Activated CD4-positive, alpha-beta T cell treated with anti-CD3 and anti-CD28 coated beads, Interleukin-2, amount 10 ng/mL, durations not matched to agents 24 days and 14 days (primary cell): ENCODE results near the gene KIZ. TPM values are rescaled to one million over a fixed set of nuclear protein-coding genes. Genes with fewer than 3 reads are reported as not detected.

Source experiments
- DNase-seq: peaks from one replicate; pipeline ENCODE4 v3.0.0; 2022
- H3K27ac Mint-ChIP-seq: one replicate; pipeline ENCODE4 v1.8.0; 2022; ENCODE audit warnings: mild to moderate bottlenecking, mixed read lengths
- H3K27me3 Mint-ChIP-seq: one replicate; pipeline ENCODE4 v1.8.0; 2022; ENCODE audit warnings: mixed read lengths
- H3K36me3 Mint-ChIP-seq: one replicate; pipeline ENCODE4 v1.8.0; 2022; ENCODE audit warnings: low read depth, mild to moderate bottlenecking, mixed read lengths
- H3K4me1 Mint-ChIP-seq: one replicate; pipeline ENCODE4 v1.8.0; 2021; ENCODE audit warnings: mixed read lengths
- H3K4me3 Mint-ChIP-seq: one replicate; pipeline ENCODE4 v1.8.0; 2022; ENCODE audit warnings: mild to moderate bottlenecking, moderate library complexity, mixed read lengths
- H3K9me3 Mint-ChIP-seq: one replicate; pipeline ENCODE4 v1.8.0; 2021; ENCODE audit warnings: mixed read lengths
- intact Hi-C: fragments of 100-400 bp; cut with micrococcal nuclease; formaldehyde crosslinking; loops from one replicate; pipeline ENCODE4 v1.15.1; 2023
- total RNA-seq: library from RNA; stranded (reverse); gene quantifications from 2 replicates; pipeline ENCODE4 v1.2.3, GENCODE V29; 2022

Gene KIZ
- total RNA-seq, 1 donor from 2014 or later, result 9.3 TPM

DNA sequence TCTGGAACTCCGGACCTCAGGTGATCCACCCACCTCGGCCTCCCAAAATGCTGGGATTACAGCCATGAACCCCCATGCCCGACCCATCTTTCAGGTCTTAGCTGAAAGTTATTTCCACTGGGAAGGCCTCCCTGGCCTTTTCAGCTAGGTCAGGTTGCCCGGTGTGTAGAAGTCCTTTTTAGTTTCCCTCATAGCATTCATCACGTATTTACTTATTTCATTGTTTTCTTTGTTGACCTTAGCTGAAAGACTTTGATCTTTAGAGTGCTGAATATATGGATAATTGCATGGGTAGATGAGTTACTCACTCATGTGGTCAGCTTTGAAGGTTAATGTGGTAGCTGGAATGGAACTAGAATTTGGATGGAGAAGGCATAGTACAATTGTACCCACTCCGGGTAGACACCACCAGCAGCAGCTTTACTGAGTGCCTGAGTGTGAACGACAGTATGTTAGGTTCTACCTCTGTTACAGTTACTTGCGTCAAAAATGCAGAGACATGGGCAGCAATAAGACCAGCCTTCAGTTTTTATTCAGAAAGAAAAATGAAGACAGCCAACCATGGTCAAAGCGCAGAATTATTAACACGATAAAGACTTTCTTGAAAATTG, 9.1 kb downstream of the KIZ start:
- intact Hi-C loops, result no loop called here

DNA sequence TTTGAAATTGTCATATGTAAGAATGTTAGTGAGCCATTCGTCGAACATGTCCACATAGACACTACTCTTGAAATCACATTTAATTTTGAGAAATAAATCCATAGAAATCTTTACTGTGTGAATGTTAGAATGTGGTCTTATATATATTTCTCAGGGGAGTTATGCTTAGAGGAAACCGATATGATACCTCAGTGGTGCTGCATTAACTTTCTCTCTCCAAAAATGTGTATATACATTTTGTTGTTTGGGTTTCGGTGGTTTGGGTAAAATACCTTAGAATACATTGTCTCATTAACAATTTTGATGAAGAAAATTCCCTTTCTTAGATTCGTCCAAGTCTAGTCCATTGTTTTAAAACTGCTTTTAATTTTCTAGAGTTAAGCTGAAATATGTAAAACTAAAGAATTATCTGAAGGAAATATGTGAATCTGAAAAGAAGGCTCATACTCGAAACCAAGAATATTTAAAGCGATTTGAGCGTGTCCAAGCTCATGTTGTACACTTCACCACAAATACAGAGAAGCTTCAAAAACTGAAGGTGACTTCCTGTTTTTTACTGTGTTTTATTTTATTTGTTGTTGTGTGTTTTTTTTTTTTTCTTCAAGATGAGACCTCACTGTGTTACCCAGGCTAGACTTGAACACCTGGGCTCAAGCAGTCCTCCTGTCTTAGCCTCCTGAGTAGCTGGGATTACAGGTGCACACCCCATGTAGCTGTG, 10.3 kb downstream of the KIZ start:
- Mint-ChIP-seq H3K9me3 (no peaks in the 10 kb centered on the region), H3K27me3 (no peaks in the 10 kb centered on the region), H3K27ac (no peak overlapping the region), H3K4me1 (peaks cover 7% of the 10 kb centered on the region), H3K36me3 (peaks cover 5% of the 10 kb centered on the region), H3K4me3 (no peak overlapping the region)
- no peak for DNase-seq
- intact Hi-C loops, result no loop called here

More for the DNA sequence above, 9.1 kb downstream of the KIZ start:
- H3K4me3 Mint-ChIP-seq, result no peak overlapping the region
- H3K27me3 Mint-ChIP-seq, result no peaks in the 10 kb centered on the region
- DNase-seq, result no peak
- no peaks in the 10 kb centered on the region for H3K9me3 Mint-ChIP-seq
- no peak overlapping the region for H3K27ac Mint-ChIP-seq
- peaks cover 7% of the 10 kb centered on the region for H3K4me1 Mint-ChIP-seq
- peaks cover 4% of the 10 kb centered on the region for H3K36me3 Mint-ChIP-seq

DNA sequence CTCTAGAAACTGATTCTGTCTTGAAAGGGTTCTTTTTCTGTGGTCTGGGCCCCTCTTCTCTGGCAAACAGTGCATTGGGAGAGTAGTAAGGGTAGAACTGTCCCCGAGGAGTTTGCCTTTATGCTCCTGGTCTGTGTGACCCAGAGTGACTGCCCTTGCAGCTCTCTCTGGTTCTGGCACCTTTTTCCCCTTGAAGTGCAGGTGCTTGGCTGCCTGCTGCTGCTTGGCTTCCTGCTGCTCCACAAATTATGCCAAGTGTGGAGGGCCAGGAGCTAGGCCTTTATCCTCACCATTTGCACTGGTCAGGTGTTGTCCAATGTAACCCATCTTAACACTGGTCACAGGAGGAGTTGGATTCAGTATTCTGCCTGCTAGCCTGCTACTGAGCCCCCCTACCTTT, 11.2 kb downstream of the KIZ start:
- peaks cover 7% of the 10 kb centered on the region for H3K4me1 Mint-ChIP-seq
- no peaks in the 10 kb centered on the region for H3K9me3 Mint-ChIP-seq
- intact Hi-C loops, result no loop called here
- no peak overlapping the region for H3K27ac Mint-ChIP-seq
- no peak for DNase-seq
- H3K27me3 Mint-ChIP-seq, result no peaks in the 10 kb centered on the region
- H3K36me3 Mint-ChIP-seq, result peaks cover 5% of the 10 kb centered on the region
- H3K4me3 Mint-ChIP-seq, result no peak overlapping the region

DNA sequence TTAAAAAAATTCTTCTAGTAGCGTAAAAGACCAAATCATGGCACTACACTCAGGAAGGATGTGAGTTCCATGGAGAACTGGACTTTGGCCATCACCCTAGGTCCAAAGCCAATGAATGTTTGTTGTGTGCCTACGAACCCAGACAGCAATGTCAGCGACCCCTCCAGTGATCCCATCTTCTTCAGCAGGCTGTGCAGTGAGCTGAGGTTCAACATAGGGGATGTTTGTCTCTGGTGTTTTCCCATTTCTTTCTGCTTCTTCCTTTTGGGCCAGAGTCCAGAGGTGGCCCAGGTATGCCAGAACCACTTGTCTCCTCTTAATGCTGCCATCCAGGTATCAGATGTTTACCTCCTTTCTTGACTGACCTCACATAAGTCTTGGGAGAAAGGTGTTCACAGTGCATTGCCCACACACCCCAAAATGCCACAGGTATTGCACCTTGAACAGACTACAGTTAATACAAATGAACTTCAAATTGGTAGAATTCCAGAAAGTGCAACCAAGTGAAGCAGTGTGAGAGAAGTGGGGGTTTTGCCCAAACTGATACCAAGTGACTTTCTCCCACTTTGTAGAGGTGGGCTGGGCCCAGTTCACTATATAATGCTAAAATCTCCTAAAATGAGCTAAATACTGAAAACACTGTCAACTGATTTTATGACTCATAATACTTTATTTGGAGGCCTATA, 14.1 kb downstream of the KIZ start:
- Mint-ChIP-seq H3K36me3 (peaks cover 5% of the 10 kb centered on the region), H3K27me3 (no peaks in the 10 kb centered on the region), H3K27ac (no peak overlapping the region), H3K4me1 (peaks cover 2% of the 10 kb centered on the region), H3K4me3 (no peak overlapping the region), H3K9me3 (no peaks in the 10 kb centered on the region)
- intact Hi-C loops, result no loop called here
- DNase-seq, result no peak

DNA sequence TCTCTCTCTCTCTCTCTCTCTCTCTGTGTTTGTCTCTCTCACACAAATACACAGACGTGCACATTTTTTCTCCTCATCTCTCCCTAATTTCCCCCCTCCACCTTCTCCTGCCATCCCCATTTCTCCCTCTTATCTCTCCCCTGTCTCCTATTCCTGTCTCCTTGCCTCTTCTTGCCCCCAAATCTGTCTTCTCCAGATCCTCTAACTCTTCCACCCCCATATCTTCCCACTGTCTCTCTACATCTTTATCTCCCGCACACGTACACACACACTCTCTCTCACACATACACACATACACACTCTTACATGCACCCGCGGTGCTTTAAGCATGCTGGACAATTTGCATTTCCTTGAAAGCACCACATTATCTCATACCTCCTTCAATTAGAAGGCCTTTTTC, 15.9 kb downstream of the KIZ start:
- intact Hi-C loops, result no loop called here
- no peak overlapping the region for H3K27ac Mint-ChIP-seq
- H3K9me3 Mint-ChIP-seq, result no peaks in the 10 kb centered on the region
- DNase-seq, result no peak
- no peaks in the 10 kb centered on the region for H3K4me1 Mint-ChIP-seq
- H3K27me3 Mint-ChIP-seq, result no peaks in the 10 kb centered on the region
- H3K4me3 Mint-ChIP-seq, result no peak overlapping the region
- peaks cover 2% of the 10 kb centered on the region for H3K36me3 Mint-ChIP-seq

DNA sequence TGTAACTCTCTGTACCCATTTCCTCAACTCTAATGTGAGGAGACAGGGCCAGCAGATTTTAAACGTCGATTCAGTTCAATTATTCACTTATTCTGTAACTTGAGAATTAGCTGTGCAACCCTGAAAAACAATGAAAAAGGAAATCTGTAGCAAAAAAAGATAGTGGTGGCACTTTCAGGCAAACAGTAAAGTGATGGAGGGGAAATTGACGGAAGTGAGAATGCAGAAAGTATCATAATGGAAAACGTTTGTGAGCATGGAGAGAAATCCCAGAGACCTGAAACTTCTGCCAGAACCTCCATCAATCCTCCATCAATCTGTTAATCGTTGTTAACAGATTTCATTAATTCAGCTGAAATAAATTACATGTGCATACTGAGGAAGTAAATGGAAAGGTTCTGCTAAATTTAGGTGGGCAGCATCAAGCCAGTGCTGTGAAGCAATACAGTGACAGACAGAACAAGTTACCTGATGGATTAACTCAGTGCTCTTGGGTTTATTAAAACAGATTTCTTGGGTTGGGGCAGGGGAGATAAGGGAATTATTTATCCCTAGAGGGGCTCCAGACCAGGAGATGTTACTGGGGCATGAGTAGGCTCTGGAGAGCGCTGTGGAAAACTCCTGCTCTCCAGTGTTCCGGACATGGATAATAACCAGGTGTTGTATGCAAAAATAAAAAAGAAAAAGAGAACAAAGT, 17.5 kb downstream of the KIZ start:
- intact Hi-C loops, result no loop called here
- H3K36me3 Mint-ChIP-seq, result peaks cover 5% of the 10 kb centered on the region
- no peak overlapping the region for H3K27ac Mint-ChIP-seq
- no peaks in the 10 kb centered on the region for H3K9me3 Mint-ChIP-seq
- no peaks in the 10 kb centered on the region for H3K27me3 Mint-ChIP-seq
- H3K4me3 Mint-ChIP-seq, result no peak overlapping the region
- peaks cover 2% of the 10 kb centered on the region for H3K4me1 Mint-ChIP-seq
- no peak for DNase-seq

DNA sequence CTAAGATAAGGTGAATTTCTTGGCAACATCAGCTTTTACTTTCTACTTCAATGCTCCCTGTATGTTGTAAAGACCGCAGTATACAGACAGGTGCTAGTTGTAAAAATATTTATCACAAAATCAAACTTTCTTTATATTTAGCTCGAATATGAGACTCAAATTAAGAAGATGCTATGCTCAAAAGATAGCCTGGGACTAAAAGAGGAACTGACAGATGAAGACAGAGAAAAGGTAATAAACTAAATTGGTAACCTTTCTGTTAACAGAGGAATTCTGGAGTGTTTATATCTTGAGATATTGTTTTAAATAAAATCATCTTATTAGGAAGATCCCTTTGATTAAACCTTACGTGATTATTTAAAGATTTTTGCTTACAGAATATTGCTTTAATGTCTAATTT, 19.5 kb downstream of the KIZ start:
- Mint-ChIP-seq H3K9me3 (no peaks in the 10 kb centered on the region), H3K36me3 (peaks cover 3% of the 10 kb centered on the region), H3K27ac (no peak overlapping the region), H3K27me3 (no peaks in the 10 kb centered on the region), H3K4me3 (no peak overlapping the region), H3K4me1 (peaks cover 2% of the 10 kb centered on the region)
- no peak for DNase-seq
- intact Hi-C loops, result no loop called here

DNA sequence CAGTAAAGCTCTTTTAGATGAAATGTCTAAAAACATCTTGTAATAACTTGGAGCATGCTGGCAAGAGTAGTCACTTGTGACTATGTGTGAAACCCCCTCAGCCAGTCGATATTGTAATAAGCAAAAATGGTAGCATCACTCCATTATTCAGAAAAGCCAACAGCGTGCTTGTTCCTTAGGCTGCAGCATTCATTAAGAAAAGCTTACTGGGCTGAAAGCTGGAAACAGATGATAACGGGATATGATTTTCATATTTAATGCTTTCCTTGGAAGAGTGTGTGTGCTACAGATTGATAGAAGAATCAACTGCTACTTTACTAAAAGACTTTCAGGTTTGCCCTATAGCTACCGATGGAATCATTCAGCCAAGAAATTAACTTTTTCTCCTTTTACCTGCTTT, 20.3 kb downstream of the KIZ start:
- no peak for DNase-seq
- Mint-ChIP-seq H3K27ac (no peak overlapping the region), H3K36me3 (peaks cover 3% of the 10 kb centered on the region), H3K9me3 (no peaks in the 10 kb centered on the region), H3K27me3 (no peaks in the 10 kb centered on the region), H3K4me3 (no peak overlapping the region), H3K4me1 (peaks cover 2% of the 10 kb centered on the region)
- intact Hi-C loops, result no loop called here

DNA sequence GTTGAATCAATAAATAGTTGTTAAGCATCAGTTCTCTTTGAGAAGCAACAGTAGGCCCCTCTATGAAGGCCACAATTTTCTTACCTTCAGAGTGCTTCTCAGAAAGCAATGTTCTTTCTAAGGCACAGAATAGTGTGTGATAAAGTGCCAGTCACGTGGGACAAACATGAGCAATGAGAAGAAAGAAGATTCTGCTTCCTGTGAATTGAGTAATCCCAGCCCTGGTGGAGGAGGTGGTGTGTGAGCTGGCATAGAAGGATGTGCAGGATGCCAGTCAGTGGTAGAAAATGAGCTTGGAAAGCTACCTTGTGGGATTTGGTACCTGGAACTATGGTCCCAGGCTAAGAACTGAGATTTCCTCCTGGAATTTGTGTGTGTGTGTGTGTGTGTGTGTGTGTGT, 21.7 kb downstream of the KIZ start:
- intact Hi-C loops, result no loop called here
- no peak for DNase-seq
- no peak overlapping the region for H3K4me3 Mint-ChIP-seq

DNA sequence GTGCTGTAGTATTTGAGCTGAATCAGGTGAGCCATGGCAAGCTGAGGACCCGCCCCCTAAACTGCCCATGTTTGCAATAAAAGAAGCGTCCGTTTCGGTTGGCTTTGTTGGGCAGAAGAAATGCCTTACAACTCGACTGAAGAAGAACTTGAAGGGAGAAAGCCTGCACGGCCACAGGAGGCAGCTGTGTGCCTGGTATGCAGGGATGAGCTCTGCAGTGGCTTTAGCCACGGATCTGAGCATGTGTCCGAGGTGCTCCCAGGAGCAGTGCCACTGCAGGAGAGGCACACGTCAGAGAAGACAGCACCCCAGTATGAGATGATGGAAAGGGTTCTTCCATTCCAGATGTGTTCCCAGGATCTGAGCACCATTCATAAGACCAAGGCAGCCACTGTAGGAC, 23.5 kb downstream of the KIZ start:
- Mint-ChIP-seq H3K27ac (no peak overlapping the region), H3K4me1 (peaks cover 2% of the 10 kb centered on the region), H3K27me3 (no peaks in the 10 kb centered on the region), H3K9me3 (no peaks in the 10 kb centered on the region), H3K4me3 (no peak overlapping the region), H3K36me3 (peaks cover 5% of the 10 kb centered on the region)
- DNase-seq, result no peak
- intact Hi-C loops, result no loop called here

More for the DNA sequence above, 21.7 kb downstream of the KIZ start:
- Mint-ChIP-seq H3K27me3 (no peaks in the 10 kb centered on the region), H3K4me1 (peaks cover 2% of the 10 kb centered on the region), H3K27ac (no peak overlapping the region), H3K36me3 (peaks cover 3% of the 10 kb centered on the region), H3K9me3 (no peaks in the 10 kb centered on the region)

DNA sequence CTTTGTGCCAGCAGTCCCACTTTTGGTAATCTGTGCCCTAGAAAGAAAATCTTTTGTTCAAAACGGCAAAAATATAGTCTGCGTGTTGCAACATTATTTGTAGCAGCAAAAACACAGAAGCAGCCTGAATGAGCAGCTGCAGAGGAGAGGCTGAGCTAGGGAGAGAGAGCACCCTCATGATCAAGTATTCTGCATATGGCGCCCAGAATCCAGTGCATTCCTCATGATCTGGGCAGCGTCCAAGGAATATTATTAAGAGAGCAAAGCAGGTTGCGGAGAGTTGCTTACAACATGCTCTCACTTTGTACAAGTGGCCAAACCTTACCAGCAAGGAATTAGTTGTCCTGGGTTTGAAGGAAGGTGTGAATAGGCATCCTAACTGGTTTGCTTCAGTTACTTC, 25.9 kb downstream of the KIZ start:
- H3K9me3 Mint-ChIP-seq, result no peaks in the 10 kb centered on the region
- no peak overlapping the region for H3K4me3 Mint-ChIP-seq
- H3K27me3 Mint-ChIP-seq, result no peaks in the 10 kb centered on the region
- no peak for DNase-seq
- peaks cover 7% of the 10 kb centered on the region for H3K36me3 Mint-ChIP-seq
- peaks cover 2% of the 10 kb centered on the region for H3K4me1 Mint-ChIP-seq
- intact Hi-C loops, result no loop called here
- H3K27ac Mint-ChIP-seq, result no peak overlapping the region

DNA sequence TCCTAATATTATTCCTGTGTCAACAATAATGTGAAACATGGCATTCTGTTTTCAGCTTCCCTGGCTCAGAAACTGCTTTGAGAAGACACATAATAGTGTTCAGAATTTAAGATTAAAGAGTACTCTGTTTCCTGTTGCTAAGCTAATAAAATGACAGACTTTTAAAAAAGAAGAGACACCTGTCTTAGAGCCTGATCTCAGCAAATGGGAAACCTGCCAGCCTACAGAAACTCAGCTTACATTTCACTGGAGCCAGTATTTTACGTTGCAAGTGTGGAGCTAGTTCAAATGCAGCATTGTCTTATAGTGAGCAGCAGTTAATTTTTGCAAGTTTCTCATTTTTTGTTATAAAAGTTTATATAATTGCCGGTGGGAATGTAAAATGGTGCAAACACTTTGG, 28.8 kb downstream of the KIZ start:
- Mint-ChIP-seq H3K27me3 (no peaks in the 10 kb centered on the region), H3K4me1 (no peaks in the 10 kb centered on the region), H3K4me3 (no peak overlapping the region), H3K9me3 (no peaks in the 10 kb centered on the region), H3K36me3 (peaks cover 3% of the 10 kb centered on the region), H3K27ac (no peak overlapping the region)
- DNase-seq, result no peak
- intact Hi-C loops, result no loop called here

DNA sequence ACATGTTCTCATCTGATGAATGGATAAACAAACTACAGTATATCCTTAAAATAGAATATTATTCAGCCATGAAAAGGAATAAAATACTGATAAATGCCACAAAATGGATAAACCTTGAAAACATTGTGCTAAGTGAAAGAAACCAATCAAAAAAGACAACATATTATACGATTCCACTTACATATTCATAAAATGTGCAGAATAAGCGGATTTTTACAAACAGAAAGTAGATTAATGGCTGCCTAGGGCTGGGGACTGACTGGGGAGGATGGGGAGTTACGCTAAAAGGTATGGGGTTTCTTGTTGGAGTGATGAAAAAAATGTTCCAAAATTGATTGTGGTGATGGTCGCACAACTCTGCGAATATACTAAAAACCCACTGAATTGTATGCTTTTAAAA, 29.4 kb downstream of the KIZ start:
- H3K4me1 Mint-ChIP-seq, result no peaks in the 10 kb centered on the region
- H3K4me3 Mint-ChIP-seq, result no peak overlapping the region
- DNase-seq, result no peak
- no peaks in the 10 kb centered on the region for H3K27me3 Mint-ChIP-seq
- intact Hi-C loops, result no loop called here
- H3K9me3 Mint-ChIP-seq, result no peaks in the 10 kb centered on the region
- peaks cover 3% of the 10 kb centered on the region for H3K36me3 Mint-ChIP-seq
- no peak overlapping the region for H3K27ac Mint-ChIP-seq

DNA sequence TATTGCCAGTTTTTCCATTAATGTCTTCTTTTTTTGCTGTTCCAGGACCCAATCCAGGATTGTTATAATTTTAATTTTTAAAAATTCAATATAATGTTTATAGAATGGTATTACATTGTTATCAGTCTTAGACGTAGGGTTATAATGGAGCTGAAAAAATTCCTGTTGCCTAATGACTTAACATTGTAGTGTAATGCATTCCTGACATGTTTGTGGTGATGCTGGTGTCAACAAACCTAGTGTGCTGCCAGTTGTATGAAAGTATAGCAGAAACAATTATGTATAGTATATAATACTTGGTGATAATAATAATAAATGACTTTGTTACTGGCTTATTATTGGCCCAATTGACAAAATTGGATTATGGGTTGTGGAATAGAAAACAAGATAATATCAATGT, 30.4 kb downstream of the KIZ start:
- Mint-ChIP-seq H3K4me1 (no peaks in the 10 kb centered on the region), H3K27ac (no peak overlapping the region), H3K36me3 (peaks cover 3% of the 10 kb centered on the region), H3K9me3 (no peaks in the 10 kb centered on the region), H3K27me3 (no peaks in the 10 kb centered on the region), H3K4me3 (no peak overlapping the region)
- intact Hi-C loops, result no loop called here
- no peak for DNase-seq
